Muscle of leg (tissue), 11 donors: ENCODE results near the gene CD53. TPM values are rescaled to one million over a fixed set of nuclear protein-coding genes. Genes with fewer than 3 reads are reported as not detected.
"Not testable (repeated sequence)": the region's sequence is repeated elsewhere in the genome, so short reads cannot be mapped to it uniquely, and the experiment has no call there.

ENCODE experiments used
- DNase-seq: peaks from one replicate; pipeline ENCODE4 v3.0.0; 2013
- H3K27ac ChIP-seq: one replicate; pipeline ENCODE4 v1.5.1; 2013; ENCODE audit warnings: mild to moderate bottlenecking, low read length, control low read depth
- H3K27me3 ChIP-seq: one replicate; pipeline ENCODE4 v1.6.1; 2013; ENCODE audit warnings: low read length; ENCODE audit not compliant: control insufficient read depth, insufficient read depth
- H3K36me3 ChIP-seq: one replicate; pipeline ENCODE4 v1.6.1; 2013; ENCODE audit warnings: low read length; ENCODE audit not compliant: control insufficient read depth, insufficient read depth
- H3K4me1 ChIP-seq: one replicate; pipeline ENCODE4 v1.6.1; 2013; ENCODE audit warnings: low read length; ENCODE audit not compliant: control insufficient read depth, insufficient read depth
- H3K4me3 ChIP-seq: one replicate; pipeline ENCODE4 v1.5.1; 2013; ENCODE audit warnings: low read length, control low read depth
- H3K9me3 ChIP-seq: replicated peaks from 2 replicates; pipeline ENCODE4 v1.6.1; 2013; ENCODE audit warnings: low read depth, low read length; ENCODE audit not compliant: control insufficient read depth
- WGBS: methylation state at CpG from one replicate; pipeline ENCODE4 v1.1.5; 2013; ENCODE audit warnings: missing lambda C conversion rate; ENCODE audit not compliant: insufficient coverage; 5-methylcytosine and 5-hydroxymethylcytosine counted together
- polyA plus RNA-seq, 8 donors: library from polyadenylated mRNA; unstranded; fragments of 120-200 nt; gene quantifications; one replicate each; pipeline versions ENCODE4 v1.2.1 to v1.2.3, GENCODE V29; 2013; ENCODE audit warnings: inconsistent platforms in 1 of 8, low replicate concordance in 1 of 8; ENCODE audit not compliant: insufficient read length in 8 of 8, insufficient read depth in 1 of 8
- total RNA-seq: library from RNA; stranded (reverse); fragments of 120-200 nt; gene quantifications from one replicate; pipeline ENCODE4 v1.2.4, GENCODE V29; 2013

CD53 gene
- total and polyA plus RNA-seq, 9 donors: 7.0 to 9.6 (median 7.8) TPM

DNA sequence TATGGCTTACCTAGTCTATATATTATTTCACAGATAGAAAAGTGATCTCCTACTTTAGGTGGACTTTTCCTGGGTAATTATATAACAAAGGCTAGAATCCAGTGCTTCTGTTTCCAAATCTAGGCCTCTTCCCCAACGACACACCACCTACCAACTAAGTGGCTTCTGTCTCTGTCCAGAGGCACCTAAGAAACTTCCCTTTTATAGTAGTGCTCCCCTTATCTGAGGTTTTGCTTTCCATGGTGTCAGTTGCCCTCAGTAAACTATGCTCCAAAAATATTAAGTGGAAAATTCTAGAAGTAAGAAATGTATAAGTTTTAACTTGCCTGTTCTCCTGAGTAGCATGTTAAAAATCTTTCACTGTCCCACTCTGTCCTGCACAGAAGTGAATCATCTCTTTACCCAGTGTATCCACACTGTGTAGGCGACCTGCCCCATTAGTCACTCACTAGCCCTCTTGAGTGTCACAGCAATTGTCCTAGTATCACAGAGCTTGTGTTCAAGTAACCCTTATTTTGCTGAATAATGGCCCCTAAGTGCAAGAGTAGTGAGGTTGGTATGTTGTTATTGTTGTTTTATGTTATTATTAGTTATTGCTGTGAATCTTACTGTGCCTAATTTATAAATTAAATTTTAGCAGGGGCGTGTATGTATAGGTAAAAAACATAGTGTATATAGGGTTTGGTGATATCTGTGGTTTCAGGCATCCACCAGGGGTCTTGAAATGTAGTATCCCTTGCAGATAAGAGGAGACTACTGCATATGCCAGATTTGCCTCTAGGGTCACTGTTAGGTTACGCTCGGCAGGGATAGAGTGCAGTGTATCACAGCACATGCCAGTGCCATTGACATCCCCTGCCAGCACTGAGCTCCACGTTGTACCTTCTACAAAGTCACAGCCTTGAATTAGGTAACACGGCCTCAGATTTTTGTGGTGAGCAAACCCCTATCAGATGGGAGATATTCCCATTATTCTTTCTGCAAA, 14.7 kb upstream of the CD53 start:
- H3K9me3 ChIP-seq: no peaks in the 10 kb centered on the region
- no peaks in the 10 kb centered on the region for H3K27me3 ChIP-seq
- WGBS: 70% methylated on average over 4 of the region's 7 CpGs
- H3K4me1 ChIP-seq: no peaks in the 10 kb centered on the region
- no peak for DNase-seq
- H3K27ac ChIP-seq: no peak overlapping the region
- no peaks in the 10 kb centered on the region for H3K36me3 ChIP-seq
- no peak overlapping the region for H3K4me3 ChIP-seq

- no peak for DNase-seq
- Histone ChIP-seq H3K9me3 (no peaks in the 10 kb centered on the region), H3K36me3 (no peaks in the 10 kb centered on the region), H3K27me3 (no peaks in the 10 kb centered on the region), H3K4me3 (no peak overlapping the region), H3K4me1 (no peaks in the 10 kb centered on the region), H3K27ac (no peak overlapping the region)
- 50% methylated on average over 2 of the region's 2 CpGs for WGBS
Measured at GRCh38 chr1:110859062-110859461, 13.9 kb upstream of the CD53 start.

DNA sequence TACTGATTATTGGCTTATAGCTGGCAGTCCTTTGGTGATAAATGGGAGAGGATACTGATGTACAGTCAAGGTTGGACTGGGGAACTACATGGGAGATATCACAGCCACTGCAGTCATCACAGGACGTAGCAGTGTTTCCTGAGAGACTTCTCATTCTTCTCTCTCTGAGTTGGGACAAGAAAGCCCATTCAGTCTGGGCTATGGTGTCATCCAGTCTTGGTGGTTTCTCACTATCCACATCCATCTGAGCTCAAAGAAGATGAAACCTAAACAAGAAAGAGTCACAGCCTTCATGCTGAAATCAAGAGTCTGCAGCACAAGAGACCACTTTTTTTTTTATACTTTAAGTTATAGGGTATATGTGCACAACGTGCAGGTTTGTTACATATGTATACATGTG, 12.8 kb upstream of the CD53 start:
- Histone ChIP-seq H3K9me3 (no peaks in the 10 kb centered on the region), H3K27ac (no peak overlapping the region), H3K4me3 (no peak overlapping the region), H3K27me3 (no peaks in the 10 kb centered on the region), H3K4me1 (no peaks in the 10 kb centered on the region), H3K36me3 (no peaks in the 10 kb centered on the region)
- no peak for DNase-seq
- WGBS: 80% methylated on average over 1 of the region's 2 CpGs

DNA sequence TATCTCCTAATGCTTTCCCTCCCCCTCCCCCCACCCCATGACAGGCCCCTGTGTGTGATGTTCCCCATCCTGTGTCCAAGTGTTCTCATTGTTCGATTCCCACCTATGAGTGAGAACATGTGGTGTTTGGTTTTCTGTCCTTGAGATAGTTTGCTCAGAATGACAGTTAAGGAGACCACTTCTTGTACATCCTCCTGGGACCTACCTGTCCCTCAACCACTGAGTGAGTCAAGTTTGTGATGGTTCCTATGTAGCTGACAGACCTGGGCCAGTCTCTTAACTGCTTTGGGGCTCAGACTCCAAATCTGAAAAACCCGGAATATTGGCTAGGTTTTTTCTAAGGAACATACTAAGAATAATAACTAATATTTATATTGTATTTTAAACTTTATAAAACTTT, 12.3 kb upstream of the CD53 start:
- not testable (repeated sequence) for H3K4me1 ChIP-seq, H3K9me3 ChIP-seq, H3K4me3 ChIP-seq, H3K27me3 ChIP-seq, DNase-seq, H3K27ac ChIP-seq, H3K36me3 ChIP-seq
- WGBS: no CpG with 5 or more reads among the region's 2 CpGs

DNA sequence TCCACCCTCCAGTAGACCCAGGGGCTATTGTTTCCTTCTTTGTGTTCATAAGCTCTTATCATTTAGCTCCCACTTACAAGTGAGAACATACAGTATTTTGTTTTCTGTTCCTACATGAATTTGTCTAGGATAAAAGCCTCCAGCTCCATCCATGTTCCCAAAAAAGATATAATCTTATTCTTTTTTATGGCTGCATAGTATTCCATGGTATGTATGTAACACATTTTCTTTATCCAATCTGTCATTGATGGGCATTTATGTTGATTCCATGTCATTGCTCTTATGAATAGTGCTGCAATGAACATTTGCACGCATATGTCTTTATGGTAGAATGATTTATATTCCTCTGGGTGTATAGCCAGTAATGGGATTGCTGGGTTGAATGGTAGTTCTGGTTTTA, 11.0 kb upstream of the CD53 start:
- not testable (repeated sequence) for H3K27ac ChIP-seq, H3K9me3 ChIP-seq, H3K4me1 ChIP-seq, H3K4me3 ChIP-seq, H3K27me3 ChIP-seq, DNase-seq, H3K36me3 ChIP-seq
- no CpG with 5 or more reads among the region's 1 CpG for WGBS

DNA sequence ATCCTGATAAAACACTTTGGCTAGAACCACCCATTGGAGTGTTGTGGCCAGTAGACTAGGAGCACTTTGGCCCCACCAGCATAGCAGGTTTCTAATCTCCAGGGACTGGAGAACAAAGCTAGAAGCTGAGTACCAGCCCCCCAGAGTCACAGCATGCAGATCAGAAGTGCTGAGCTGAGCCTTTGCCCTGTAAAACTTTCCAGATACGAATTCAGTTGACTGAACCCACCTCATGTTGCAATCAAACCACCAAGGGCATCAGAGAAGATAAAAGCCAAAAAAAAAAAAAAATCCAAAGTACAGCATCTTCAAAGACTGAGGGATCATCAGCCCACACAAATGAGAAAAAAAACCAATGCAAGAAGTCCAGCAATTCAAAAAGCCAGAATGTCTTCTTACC, 8.7 kb upstream of the CD53 start:
- Histone ChIP-seq H3K27me3 (no peaks in the 10 kb centered on the region), H3K9me3 (no peaks in the 10 kb centered on the region), H3K27ac (no peak overlapping the region), H3K4me1 (no peaks in the 10 kb centered on the region), H3K36me3 (no peaks in the 10 kb centered on the region), H3K4me3 (no peak overlapping the region)
- 43% methylated on average over 1 of the region's 1 CpG for WGBS
- DNase-seq: no peak

- DNase-seq: no peak
Measured at GRCh38 chr1:110870721-110871388, 2.1 kb upstream of the CD53 start.

DNA sequence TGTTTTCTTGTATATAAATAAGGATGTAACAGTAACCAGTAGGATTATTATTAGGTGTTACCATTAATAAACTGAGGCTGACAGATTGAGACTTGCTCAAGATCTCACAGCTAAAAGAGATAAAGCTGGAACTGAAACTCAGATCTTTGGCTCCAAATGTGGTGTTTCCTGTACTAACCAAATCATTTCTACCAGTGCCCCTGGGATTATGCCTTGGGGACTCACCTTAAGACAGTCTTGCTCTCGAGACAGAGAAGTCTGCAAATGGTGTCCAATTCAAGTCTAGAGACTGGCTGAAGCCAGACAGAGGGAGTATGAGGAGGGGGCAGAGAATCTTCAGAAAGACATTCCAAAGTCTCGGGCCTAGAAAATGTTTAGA, 593 bp upstream of the CD53 start:
- H3K27me3 ChIP-seq: no peaks in the 10 kb centered on the region
- no peaks in the 10 kb centered on the region for H3K9me3 ChIP-seq
- peak overlapping the region; percentile 33 for H3K27ac ChIP-seq
- H3K4me1 ChIP-seq: no peaks in the 10 kb centered on the region
- DNase-seq: no peak
- 33% methylated on average over 1 of the region's 2 CpGs for WGBS
- no peak overlapping the region for H3K4me3 ChIP-seq
- H3K36me3 ChIP-seq: no peaks in the 10 kb centered on the region

More at GRCh38 chr1:110870721-110871388, 2.1 kb upstream of the CD53 start:
- WGBS: no CpG with 5 or more reads among the region's 3 CpGs
- no peaks in the 10 kb centered on the region for H3K27me3 ChIP-seq
- no peaks in the 10 kb centered on the region for H3K36me3 ChIP-seq
- H3K4me3 ChIP-seq: no peak overlapping the region
- no peak overlapping the region for H3K27ac ChIP-seq
- no peaks in the 10 kb centered on the region for H3K9me3 ChIP-seq
- H3K4me1 ChIP-seq: no peaks in the 10 kb centered on the region

DNA sequence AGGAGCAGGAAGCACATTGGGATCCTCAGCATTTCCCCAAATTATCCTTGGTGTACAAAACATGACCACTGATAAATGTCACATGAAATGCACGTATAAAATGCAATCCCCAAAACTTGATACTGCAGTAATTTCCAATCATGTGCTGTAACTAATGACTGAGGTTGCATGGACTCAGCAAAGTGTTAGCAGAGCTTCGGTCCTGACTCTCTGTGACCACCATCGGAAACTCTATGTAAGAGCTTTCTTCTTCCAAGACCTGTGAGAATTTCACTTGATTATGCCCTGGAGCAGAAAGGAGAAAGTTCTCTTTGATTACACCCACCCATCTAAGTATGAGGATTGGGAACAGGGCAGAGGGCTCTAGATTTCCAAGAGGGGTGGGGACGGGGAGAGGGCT, 908 bp downstream of the CD53 start:
- Histone ChIP-seq H3K9me3 (no peaks in the 10 kb centered on the region), H3K4me3 (peak overlapping the region; percentile 20), H3K4me1 (no peaks in the 10 kb centered on the region), H3K27ac (no peak overlapping the region), H3K36me3 (no peaks in the 10 kb centered on the region), H3K27me3 (no peaks in the 10 kb centered on the region)
- no CpG with 5 or more reads among the region's 4 CpGs for whole genome bisulfite sequencing
- no peak for DNase-seq

- peak; percentile 7 for DNase-seq
- no peaks in the 10 kb centered on the region for H3K36me3 ChIP-seq
- H3K9me3 ChIP-seq: no peaks in the 10 kb centered on the region
- no peaks in the 10 kb centered on the region for H3K4me1 ChIP-seq
- peak overlapping the region; percentile 20 for H3K4me3 ChIP-seq
- WGBS: no CpG with 5 or more reads among the region's 3 CpGs
- H3K27ac ChIP-seq: peak overlapping the region; percentile 44
- H3K27me3 ChIP-seq: no peaks in the 10 kb centered on the region
Measured at GRCh38 chr1:110874324-110875215, 1.6 kb downstream of the CD53 start.
